RWPE2 (cell line): ENCODE data around the gene GPR149.

Source experiments
- ATAC-seq: fragments of 200-7000 bp; cut with Tn5 transposase; 3 replicates; pipeline ENCODE4 v1.9.1; 2021; ENCODE audit warnings: low read depth
- DNase-seq: peaks from one replicate; pipeline ENCODE4 v3.0.0-alpha.2; 2020; ENCODE audit warnings: low spot score
- H3K27ac ChIP-seq: fragments of 450-650 bp; 2 replicates; pipeline ENCODE4 v1.5.1; 2017; ENCODE audit warnings: mild to moderate bottlenecking; ENCODE audit not compliant: poor library complexity, severe bottlenecking
- H3K27me3 ChIP-seq: fragments of 250-450 bp; sonication (Bioruptor Pico); 2 replicates; pipeline ENCODE4 v1.5.1; 2021; ENCODE audit warnings: mild to moderate bottlenecking, moderate library complexity; ENCODE audit not compliant: insufficient read depth, poor library complexity, severe bottlenecking
- H3K36me3 ChIP-seq: fragments of 250-450 bp; sonication (Bioruptor Pico); 2 replicates; pipeline ENCODE4 v1.5.1; 2020; ENCODE audit warnings: low read depth, mild to moderate bottlenecking, moderate library complexity
- H3K4me1 ChIP-seq: fragments of 250-450 bp; sonication (Bioruptor Pico); 2 replicates; pipeline ENCODE4 v1.5.1; 2021; ENCODE audit warnings: mild to moderate bottlenecking, moderate library complexity; ENCODE audit not compliant: insufficient read depth, poor library complexity, severe bottlenecking
- H3K4me3 ChIP-seq: fragments of 250-450 bp; sonication (Bioruptor Pico); 2 replicates; pipeline ENCODE4 v1.5.1; 2021; ENCODE audit warnings: mild to moderate bottlenecking, moderate library complexity; ENCODE audit not compliant: severe bottlenecking
- H3K9me3 ChIP-seq: fragments of 250-450 bp; sonication (Bioruptor Pico); 2 replicates; pipeline ENCODE4 v1.5.1; 2021; ENCODE audit warnings: mild to moderate bottlenecking, moderate library complexity; ENCODE audit not compliant: severe bottlenecking
- TF ChIP-seq, protein P1 (sequence below): fragments of 450-650 bp; IDR thresholded peaks from one replicate; pipeline ENCODE4 v1.5.1; 2017; ENCODE audit warnings: mild to moderate bottlenecking, moderate library complexity; ENCODE audit not compliant: poor library complexity, severe bottlenecking

Gene GPR149

GRCh38 chr3:154422694-154423093, 7.3 kb downstream of the GPR149 start:
- no peak overlapping the region for H3K4me3 ChIP-seq

GRCh38 chr3:154421083-154421482, 8.9 kb downstream of the GPR149 start:
- ATAC-seq (no peak), DNase-seq (no peak)
- Histone ChIP-seq H3K9me3 (peaks cover 3% of the 10 kb centered on the region), H3K27me3 (peaks cover 9% of the 10 kb centered on the region), H3K27ac (no peak overlapping the region), H3K4me1 (no peaks in the 10 kb centered on the region), H3K36me3 (no peaks in the 10 kb centered on the region), H3K4me3 (no peak overlapping the region)
- TF ChIP-seq, protein P1, sequence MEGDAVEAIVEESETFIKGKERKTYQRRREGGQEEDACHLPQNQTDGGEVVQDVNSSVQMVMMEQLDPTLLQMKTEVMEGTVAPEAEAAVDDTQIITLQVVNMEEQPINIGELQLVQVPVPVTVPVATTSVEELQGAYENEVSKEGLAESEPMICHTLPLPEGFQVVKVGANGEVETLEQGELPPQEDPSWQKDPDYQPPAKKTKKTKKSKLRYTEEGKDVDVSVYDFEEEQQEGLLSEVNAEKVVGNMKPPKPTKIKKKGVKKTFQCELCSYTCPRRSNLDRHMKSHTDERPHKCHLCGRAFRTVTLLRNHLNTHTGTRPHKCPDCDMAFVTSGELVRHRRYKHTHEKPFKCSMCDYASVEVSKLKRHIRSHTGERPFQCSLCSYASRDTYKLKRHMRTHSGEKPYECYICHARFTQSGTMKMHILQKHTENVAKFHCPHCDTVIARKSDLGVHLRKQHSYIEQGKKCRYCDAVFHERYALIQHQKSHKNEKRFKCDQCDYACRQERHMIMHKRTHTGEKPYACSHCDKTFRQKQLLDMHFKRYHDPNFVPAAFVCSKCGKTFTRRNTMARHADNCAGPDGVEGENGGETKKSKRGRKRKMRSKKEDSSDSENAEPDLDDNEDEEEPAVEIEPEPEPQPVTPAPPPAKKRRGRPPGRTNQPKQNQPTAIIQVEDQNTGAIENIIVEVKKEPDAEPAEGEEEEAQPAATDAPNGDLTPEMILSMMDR, result no peak

More at GRCh38 chr3:154422694-154423093, 7.3 kb downstream of the GPR149 start:
- H3K36me3 ChIP-seq, result no peaks in the 10 kb centered on the region
- H3K9me3 ChIP-seq, result peaks cover 3% of the 10 kb centered on the region
- no peak overlapping the region for H3K27ac ChIP-seq
- TF ChIP-seq, protein P1, result no peak
- H3K4me1 ChIP-seq, result no peaks in the 10 kb centered on the region
- ATAC-seq (no peak), DNase-seq (no peak)
- peaks cover 22% of the 10 kb centered on the region for H3K27me3 ChIP-seq

DNA sequence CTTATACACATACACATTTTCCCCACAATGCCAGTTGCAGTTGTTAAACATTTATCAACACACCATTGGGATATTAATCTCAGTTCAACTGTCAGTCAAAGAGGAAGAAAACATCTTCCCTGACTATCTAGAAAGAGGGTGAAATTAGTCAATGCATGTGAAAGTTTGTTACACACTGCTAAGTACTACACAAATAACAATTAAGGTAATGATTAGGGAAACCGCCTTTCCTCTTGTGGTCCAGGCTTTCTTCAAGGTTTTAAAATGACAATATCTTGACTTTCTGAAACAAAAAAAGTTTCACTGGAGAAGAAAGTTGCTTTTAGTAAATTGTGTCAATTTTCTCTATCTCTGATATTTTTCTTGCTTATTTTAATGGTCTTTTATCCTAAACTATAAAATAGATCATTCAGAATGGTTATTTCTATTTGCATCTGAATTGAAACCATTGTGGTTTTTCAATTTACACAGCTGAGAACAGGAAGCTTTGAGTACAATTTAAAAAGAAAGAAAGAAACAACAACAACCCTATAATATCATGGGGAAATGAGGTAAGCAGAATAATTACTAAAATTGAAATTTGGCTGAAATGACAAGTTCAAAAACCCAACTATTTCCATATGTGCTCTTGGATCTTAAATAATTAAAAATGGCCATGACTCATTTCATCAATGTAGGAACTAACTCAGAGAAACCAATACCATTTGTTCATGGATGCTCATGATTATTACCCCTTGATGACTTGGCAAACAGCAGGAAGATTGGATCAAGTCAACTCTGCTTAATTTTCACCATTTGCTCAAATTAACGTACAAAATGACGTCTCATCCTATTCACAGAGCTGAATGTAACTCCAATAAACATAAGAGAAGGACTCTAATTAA, 31.7 kb downstream of the GPR149 start:
- no peaks in the 10 kb centered on the region for H3K36me3 ChIP-seq
- no peaks in the 10 kb centered on the region for H3K9me3 ChIP-seq
- no peak for ATAC-seq
- H3K4me1 ChIP-seq, result no peaks in the 10 kb centered on the region
- H3K27me3 ChIP-seq, result peaks cover 4% of the 10 kb centered on the region
- TF ChIP-seq, protein P1, result no peak
- no peak overlapping the region for H3K4me3 ChIP-seq
- H3K27ac ChIP-seq, result no peak overlapping the region
- no peak for DNase-seq

- no peak for ATAC-seq
- TF ChIP-seq, protein P1, result no peak
- no peaks in the 10 kb centered on the region for H3K4me1 ChIP-seq
Observed at GRCh38 chr3:154389861-154390260, 40.1 kb downstream of the GPR149 start.

DNA sequence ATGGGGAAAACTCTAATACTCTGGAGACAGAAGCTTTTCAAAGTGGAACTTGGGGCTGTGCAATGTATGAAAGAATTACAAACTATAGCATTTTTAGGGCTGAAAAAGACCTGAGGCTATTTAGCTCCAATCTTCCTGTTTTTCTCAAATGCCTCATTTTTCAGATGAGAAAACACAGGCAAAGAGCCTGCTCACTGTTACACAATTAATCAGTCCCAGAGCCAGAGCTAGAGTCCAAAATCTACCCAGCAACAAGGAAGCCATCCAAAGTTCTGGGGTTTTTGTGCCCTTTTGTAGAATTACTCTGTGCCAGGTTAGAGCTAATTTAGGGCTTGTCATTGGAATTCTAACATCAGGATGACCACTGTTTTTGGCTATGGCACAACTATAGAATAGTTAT, 45.5 kb downstream of the GPR149 start:
- no peaks in the 10 kb centered on the region for H3K36me3 ChIP-seq
- H3K27ac ChIP-seq, result no peak overlapping the region
- TF ChIP-seq, protein P1, result no peak
- H3K4me3 ChIP-seq, result no peak overlapping the region
- H3K27me3 ChIP-seq, result no peaks in the 10 kb centered on the region
- H3K4me1 ChIP-seq, result no peaks in the 10 kb centered on the region
- DNase-seq (no peak), ATAC-seq (no peak)
- no peaks in the 10 kb centered on the region for H3K9me3 ChIP-seq

More at GRCh38 chr3:154389861-154390260, 40.1 kb downstream of the GPR149 start:
- Histone ChIP-seq H3K4me3 (no peak overlapping the region), H3K27ac (no peak overlapping the region), H3K27me3 (peaks cover 2% of the 10 kb centered on the region), H3K36me3 (no peaks in the 10 kb centered on the region), H3K9me3 (no peaks in the 10 kb centered on the region)
- no peak for DNase-seq
